ENCODE data around the gene TACC2.

TACC2 gene

DNA sequence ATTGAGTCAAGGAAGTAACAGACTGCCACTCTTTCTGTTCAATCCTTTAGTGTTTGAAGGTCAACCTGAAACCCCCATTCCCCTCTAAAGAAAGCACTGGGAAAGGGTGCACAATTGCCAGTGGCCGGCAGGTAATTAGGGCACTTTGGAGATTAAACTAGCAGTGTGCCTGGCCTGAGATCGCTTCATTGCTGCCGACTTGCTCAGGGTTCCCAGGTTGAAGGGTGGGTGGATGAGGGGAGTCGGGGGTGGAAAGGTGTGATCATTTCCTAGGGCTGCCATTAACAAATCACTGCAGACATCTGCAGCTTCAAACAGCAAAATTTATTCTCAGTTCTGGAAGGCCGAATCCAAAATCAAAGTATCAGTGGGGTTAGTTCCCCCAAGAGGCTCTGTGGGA, 265.9 kb downstream of the TACC2 start:
- DNase-seq: no peak

DNA sequence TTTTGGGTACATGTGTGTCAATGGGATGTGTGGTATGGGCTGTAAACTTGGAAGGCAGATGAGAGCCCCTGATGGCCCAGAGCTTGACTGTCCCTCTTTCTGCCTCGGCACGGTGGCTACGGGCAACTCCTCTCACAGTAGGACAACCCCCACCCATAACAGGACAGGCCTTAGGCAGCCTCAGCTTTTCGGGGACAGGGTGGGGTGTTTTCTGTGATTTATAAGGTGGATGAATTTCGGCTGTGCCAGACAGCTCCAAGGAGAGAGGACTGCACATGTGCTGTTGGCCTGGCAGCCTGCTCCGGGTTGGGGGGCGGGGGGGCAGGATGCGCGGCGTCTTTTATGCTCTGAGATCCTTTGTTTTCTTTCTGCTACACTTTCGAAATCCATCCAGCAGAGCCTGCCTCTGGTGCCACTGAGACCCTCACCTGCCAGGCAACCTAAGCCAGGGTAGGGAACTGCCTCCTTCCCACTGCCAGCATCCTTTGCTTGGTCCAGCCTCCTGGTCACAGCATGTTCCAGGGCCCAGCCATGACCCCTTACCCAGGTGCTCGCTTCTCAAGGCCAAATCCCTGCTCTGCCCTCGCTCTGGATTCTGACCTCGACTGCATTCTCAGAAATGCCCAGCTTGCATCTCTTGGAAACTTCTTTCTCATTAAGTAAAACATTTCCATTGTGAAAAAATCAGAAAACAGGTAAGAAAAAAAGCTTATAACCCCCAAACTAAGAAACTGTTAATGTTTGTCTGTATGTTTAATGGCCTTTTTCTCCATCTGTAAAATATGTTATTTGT, 266.7 kb downstream of the TACC2 start:
- DNase-seq: no peak

DNA sequence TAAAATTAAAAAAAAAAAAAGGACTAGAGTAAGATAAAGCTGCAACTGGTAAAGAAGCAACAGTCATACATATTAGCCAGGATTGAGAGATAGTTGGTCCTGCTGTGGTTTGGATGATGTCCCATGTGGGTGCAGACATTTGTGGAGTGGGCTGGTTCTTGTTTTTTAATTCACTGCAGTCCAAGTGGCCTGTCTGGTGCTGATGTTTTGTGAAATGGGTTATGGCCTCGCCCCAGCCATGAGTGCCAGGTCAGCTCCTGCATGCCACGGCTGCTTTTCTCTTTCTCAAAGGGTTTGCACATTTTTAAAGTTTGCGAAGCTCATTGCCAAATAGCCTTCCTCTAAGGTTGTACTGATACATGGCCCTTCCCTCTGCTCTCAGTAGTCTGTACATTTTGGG, 268.1 kb downstream of the TACC2 start:
- DNase-seq: no peak

DNA sequence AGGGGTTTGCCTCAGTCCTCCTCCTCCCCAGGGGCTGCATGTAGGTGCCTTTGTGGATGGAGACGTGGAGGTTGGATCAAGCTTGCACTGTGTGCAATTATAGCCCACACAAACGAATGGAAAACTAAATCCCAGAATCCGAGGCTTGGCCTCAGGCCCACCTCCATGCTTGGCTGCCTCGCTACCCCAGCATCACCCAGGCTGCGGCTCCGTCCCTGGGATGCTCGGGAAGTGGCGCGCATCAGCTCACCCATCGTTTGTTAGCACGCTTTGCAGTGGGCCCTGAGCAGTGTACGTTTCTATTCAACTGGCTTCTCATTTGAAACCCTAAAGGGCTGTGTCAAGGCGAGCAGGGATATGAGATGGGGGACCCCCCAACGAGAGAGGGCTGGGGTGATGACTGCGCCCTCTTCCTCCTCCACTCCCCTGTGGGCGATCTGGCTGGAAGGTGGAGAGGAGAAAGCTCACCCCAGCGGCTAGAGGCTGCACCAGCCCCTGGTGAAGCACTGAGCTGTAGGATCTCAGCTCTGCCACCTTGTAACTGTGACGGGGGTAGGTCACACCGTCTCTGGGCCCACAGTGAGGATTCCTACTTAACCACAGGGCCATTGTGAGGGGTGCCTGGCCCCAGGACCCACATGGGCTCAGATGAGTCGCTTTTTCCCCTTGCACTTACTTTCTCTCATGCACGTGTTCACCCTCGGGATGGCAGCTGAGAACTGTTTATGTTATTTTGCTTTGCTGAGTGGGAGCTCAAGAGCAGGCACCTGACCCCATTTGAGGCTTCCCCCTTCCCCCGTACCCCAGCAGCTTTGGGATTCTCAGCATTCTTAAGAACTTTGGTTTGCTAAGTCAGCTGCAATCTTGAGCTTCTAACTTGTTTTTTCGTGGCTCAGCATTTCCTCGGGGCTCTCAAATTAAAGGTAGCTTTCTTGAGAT, 269.4 kb downstream of the TACC2 start:
- DNase-seq: peak; percentile 29

DNA sequence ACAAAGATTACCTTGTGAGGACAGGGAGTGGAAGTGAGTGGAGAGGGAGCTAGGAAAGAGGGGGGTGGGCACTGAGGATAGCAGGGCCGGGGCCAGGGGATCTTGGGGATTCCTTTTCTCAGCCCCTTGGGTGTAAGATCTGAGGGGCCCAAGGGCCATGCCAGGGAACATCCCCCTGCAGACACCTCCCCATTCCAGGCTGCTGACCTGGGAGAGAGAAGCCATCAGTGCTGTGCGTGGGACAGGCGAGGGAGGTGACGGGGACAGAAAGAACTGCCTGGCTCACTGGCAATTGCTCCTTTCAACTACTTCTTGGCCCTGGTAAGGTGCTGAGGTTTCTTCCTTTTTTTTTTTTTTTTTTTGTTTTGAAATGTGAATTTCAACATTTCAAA, 270.1 kb downstream of the TACC2 start:
- no peak for DNase-seq

DNA sequence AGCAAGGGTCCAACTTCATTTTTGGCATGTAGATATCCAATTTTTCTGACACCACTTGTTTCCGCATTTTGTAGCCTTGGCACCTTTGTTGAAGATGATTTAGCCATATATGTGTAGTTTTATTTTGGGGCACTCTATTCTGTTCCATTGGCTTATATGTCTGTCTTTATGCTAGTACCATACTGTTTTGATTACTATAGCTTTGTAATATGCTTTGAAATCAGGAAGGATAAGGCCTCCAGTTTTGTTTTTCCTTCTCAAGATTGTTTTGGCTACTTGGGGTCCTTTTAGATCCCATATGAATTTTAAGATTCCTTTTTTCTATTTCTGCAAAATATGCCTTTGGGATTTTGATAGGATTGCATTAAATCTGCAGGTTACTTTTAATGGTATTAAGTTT, 272.6 kb downstream of the TACC2 start:
- no peak for DNase-seq

DNA sequence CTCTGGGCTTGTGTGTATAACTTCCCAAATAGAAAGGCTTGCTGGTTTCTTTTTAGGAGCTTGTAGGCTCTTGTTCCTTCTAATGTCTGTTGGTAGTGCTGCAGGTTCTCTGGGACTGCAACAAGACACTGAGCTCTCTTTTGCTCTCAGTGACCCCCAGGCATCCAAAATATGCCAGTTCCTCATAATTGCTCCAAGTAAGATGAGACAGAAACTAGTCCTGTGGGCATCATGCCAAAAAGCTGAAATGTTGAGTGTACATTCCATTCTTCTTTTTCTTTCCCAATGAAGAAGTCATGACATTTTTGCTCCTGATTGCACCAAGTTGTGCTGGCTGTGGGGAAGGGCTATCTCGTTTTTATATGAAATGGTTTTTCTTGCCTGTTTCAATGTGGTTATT, 275.0 kb downstream of the TACC2 start:
- no peak for DNase-seq

DNA sequence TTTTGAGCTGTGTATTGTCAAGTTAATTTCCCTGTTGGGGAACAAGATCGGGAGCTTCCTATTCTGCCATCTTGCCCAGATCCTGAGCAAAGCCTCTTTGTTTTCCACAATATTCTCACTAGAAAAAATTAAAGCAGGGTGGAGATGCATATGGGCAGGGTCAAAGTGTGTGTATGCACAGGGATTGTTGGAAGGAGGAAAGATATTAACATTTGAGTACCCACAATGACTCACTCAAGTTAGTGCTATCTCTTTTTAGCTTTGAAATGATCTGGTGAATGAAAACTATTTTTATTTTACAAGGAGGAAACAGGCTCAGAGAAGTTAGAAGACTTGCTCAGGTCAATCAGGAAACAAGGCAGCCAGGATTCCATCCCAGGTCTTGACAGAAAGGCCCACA, 275.5 kb downstream of the TACC2 start:
- no peak for DNase-seq

DNA sequence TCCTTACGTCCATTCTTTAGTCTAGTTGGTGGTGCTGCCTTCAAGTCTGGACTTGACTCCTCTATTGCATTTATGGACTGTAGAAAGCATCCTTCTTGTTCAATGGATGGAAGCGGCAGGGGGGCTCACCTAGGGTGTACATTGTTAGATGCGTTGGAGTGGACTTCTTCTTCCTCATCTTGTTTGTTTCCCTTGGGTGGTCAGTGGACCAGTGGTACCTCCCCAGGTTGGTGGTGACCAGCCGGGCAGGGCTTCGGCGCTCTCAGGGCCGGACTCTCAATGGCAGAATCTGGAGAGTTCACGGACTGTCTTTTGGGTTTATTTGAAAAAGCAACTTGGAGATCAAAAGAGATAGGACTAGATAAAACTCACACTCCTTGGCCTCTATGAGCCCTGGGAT, 276.0 kb downstream of the TACC2 start:
- no peak for DNase-seq

DNA sequence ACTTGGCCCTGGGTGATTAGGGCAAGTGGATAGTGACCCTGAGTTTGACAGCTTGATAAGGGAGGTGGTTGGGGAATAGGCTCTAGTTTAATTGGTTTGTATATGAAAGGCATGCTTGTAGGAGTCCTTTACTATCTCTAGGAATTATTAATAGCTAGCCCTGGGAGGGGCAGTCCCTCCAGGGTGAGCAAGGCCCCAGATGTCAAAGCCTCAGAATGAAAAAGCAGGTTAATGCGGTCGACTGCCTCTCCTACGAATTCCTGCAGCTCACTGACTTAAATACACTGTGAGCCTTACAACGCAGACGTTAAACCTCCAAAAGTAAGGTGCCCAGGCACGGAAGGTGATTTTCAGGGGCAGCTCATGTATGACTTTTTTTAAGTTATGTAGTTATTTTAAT, 276.9 kb downstream of the TACC2 start:
- no peak for DNase-seq

DNA sequence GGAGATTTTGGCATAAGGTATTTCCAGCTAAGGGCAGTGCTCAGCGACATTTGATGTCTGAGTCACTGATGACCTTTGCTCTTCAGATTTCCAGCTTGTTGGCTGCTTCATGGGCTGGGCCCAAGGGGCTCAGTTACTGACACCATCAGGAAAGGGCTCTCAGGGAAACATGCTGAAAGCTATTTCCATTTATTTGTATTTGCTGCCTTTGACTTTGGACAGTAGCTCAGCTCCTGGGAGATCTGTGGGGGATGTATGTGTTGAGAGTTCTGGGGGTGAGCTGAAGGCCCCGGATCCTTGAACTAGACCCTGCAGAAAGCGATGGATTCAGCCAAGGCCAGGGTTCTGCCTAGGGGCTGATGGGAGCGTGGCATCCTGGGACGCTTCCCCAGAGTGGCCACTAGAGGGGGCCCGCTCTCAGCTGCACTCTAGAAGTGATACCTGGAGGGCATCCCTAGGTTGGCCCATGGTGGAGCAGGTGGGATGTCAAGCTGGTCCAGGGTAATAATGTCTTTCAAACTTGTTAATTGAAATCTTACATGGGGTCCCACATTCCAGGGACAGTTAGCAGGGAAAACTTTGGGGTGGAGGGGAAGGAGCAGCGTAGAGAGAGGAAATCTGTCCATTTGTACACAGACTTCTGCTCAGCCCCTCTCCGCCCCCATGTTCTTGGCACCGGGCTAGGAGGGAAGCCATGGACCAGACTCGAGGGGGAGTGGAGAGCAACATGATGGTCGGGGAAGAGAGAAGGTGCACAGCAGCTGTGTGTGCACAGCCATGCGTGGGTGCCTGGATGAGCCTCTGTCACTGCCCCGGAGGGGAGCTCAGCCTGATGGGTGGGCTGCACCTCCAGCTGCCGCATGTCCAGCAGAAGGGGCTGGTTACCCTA, 279.1 kb downstream of the TACC2 start:
- DNase-seq: peak; percentile 68

DNA sequence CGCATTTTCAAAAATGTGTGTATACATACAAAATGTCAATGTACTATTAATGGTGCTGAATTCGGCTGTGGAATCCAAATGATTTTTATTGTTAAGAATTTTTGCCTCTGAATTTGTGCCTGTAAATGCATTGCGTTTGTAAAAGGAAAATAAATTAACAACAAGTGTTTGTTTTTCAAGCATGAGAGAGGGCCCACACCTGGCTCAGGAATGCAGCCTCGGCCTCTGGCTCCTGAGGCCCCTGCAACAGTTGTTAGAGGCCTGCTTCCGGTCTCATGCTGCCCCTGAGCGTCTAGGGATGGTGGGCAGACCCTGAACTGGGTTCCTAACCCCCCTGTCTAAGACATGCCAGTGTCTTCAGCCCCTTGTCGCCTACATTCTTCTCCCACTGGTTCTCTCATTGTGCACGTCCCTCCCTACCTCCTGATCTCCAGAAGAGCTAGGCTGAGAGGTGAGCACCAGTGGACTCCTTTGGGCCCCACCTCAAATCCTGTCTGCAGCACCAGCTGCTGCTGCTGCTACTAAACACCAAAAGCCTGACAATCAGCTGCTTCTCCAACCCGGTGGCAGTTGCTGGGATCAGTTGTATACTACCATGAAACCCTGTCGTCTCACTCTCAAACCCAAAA, 280.2 kb downstream of the TACC2 start:
- no peak for DNase-seq

DNA sequence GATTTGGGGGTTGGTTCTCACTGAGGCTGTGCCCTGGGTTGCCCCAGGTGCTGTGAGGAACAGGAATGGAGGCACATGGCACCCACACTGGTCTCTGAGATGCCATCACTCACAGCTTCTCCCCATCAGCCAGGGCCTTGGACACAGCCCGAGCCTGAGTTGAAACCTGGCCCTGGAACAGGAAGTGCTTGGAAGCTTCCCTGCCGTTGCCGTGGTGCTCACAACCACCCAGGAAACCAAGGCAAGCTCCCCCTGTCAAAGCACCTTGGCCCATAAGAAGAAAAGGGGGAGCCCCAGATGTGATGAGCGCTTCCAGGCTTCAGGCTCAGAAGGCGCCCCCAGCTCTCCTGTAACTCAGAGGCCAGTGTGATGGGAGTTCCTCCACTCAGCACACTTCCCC, 282.1 kb downstream of the TACC2 start, which contains the start of gene BTBD16:
Gene BTBD16, plus strand, starts transcription at position 221 of the 400 bp plus-strand sequence. CDS start 3,786 bp downstream, outside the sequence.
- no peak for DNase-seq

DNA sequence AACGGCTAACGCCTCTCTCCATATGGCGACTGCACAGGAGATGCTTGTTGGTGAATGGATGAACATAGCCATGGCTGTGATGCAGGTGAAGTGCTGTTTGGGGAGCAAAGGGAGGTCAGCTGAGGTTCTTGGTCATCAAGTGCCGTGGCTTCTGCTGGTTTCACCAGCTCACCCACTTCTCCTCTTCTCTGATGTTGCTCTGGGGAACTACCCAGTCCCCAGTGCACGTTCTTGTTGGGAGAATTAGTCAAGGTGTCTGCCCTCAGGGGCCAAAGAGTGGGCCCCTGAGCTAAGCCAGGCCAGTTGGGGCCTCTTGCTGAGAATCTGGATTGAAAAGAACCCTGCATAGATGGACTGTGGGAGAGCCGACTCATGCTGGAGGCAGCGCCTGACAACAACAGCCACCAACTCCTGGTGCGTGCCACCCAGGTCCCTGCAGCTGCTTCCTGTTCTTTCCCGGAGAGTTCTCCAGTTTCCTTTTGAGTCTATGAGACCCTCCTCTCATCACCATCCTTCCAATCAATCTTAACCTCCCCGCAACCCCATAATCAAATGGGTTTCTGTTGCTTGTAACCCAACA, 285.1 kb downstream of the TACC2 start:
- DNase-seq: no peak

DNA sequence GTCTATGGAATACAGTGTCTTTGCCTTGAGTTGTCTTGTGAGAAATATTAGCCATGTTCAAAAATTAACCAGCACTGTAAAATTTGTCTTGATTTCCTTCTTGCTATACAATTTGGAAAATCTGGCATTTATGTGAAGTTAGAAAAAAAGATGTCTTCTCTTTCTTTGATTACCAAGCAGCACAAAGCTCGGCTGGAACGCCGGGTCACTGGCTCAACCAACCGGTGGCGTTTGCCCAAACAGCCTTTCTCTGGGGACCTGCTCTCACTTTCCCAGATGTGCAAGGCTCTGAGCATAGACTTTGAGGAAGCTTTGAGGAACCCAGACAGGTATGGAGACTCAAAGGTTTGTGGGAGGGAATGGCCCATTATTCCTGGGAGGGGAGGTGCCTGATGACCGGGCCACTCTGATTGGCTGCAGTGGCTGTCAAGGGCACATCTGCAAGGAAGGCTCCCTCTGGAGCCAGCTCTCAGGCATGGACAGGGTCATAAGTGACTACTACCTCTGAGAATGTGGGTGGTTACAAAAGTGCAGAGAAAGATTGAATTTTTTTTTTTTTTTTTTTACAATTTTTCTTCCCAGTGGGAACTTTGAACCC, 287.7 kb downstream of the TACC2 start:
- DNase-seq: no peak

DNA sequence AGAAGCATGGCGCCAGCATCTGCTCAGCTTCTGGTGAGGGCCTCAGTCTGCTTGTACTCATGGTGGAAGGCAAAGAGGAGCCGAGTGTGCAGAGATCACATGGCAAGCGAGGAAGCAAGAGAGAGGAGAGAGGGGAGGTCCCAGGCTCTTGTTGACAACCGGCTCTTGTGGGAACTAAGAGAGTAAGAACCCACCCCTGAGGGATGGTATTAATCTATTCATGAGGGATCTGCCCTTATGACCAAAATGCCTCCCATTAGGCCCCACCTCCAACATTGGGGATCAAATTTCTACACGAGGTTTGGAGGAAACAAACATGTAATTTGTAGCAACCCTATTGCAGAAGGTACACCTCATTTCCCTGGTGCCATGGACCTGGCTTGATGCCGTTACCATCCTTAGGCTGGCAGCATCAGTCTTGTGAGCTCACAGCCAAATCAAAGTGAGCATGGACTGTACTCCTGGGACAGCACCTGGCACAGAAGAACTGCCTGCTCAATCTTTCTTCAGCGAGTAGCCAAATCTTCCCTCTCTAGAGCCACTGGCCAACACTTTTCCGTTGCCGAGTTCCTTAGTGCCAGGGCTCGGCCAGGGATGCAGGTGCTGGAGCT, 288.7 kb downstream of the TACC2 start:
- DNase-seq: no peak

DNA sequence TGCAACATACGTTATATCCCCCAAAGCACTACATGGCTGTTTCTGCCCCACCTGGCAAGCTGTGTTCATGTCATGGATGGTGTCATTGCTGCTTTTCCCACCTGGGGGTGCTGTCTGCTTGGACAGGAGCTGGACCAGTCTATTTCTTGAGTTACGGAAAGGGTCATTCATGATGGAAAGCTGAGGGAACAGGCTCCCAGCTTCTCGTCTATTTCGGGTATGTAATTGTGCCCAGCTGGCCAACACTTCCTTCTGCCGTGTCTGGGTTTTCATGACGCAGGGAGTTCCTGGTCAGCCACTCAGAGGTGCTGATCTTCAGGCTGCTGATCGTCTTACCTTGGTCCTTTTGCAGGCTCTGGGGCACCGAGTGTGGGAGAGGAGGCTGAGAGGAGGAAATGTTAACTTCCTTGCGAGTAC, 290.8 kb downstream of the TACC2 start:
- peak; percentile 56 for DNase-seq

DNA sequence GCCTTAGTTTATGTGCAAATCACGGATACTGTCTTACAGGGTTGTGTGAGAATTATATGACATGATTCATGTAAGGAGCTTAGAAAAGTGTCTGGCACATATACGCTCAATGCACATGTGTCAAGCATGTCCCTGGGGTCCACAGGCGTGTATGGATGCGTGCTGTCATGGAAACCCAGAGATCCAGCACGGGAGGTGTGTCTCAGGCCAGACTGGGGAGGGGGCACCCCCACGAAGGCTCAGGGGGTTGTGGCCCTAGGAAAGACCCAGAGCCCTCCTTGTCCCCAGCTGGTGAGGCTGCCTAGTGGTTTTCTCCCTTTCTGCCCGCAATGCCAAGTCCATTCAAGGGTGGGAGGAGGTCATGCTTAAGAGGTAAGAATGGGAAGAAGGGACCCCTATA, 291.2 kb downstream of the TACC2 start:
- DNase-seq: no peak

DNA sequence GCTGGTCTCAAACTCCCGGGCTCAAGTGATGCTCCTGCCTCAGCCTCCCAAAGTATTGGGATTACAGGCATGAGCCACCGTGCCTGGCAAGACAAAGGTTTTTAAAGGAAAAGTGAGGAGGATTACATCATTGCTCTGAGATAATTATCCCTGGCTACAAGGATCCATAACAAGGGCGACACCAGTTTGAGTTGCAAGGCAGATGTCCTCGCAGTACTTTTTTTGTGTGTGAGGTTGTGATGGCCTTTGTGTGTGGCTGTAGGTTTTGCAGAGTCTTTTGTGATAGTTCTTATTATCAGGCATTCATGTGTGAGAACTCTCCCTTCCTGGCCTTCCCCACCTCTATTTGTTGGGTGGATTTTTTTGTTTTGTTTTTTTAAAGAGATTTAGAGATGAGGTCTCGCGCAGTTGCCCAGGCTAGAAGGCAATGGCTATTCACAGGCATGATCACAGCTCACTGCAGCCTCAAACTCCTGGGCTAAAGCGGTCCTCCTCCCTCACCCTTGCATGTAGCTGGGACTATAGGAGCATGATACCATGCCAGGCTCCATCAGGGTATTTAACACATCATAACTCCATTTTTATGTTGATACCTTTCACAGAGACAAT, 292.2 kb downstream of the TACC2 start:
- DNase-seq: no peak

DNA sequence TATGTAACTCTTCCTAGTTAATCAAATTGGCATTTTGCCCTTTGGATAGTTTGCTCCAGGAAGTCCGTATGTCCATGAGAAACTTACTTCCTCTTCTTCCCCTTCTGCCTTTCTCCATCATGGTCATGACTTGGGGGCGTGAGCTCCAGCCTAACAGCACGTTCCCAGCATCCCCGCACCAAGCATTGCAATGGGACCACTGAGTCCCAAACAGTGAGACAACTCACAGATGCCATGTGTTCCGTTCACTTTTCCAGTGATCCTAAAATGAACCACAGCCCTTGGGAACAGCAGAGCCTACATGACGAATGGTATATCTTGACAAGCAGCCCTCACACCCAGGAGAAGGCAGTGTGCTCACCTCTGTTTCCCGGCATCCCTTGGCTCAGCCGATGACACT, 292.8 kb downstream of the TACC2 start:
- DNase-seq: no peak

DNA sequence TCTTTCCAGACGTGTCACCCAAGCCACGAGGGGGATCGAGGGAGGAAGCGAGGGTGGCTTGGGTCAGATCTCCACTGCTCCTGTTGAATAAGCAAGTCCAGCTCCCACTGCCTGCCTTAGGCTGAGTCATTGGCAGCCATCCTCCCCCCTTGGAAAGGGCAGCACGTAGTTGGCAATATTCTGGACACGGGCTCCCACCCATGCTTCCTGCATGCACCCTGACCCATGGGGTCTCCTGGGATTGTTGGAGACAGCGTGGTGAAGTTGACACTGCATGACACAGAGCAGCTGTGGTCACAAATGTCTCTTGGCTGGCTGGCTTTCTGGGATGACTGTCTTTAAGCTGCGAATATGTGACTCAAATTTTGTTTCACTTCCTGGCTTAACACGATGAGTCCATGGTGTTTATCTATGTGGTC, 293.3 kb downstream of the TACC2 start:
- DNase-seq: no peak

All from retina (tissue), 1 donor.